Prostate gland (tissue), 2 donors: ENCODE measurements around the gene QRFP.
A peak's percentile ranks its signal among the peaks of the same experiment; 100 is the strongest.

ENCODE experiments used
- CTCF ChIP-seq, 4 experiments: fragments of 200-600 bp in 2 of 4; fragments of 450-650 bp in 2 of 4; sonication (generic) in 2 of 4; IDR thresholded peaks; 1 replicate in 3 of 4; 2 replicates in 1 of 4; pipeline ENCODE4 v1.5.1; 2016 to 2019; ENCODE audit warnings: antibody characterized with exemption in 4 of 4, mild to moderate bottlenecking in 2 of 4, moderate library complexity in 2 of 4
- POLR2AphosphoS5 ChIP-seq: sonication (generic); formaldehyde crosslinking; IDR thresholded peaks from one replicate; pipeline ENCODE4 v1.6.1; 2017; ENCODE audit warnings: antibody characterized with exemption

GRCh38 chr9:130872912-130873503 is 23.6 kb downstream of the QRFP start:
- peak; percentile 83 for TF ChIP-seq POLR2AphosphoS5
- TF ChIP-seq CTCF (IDR thresholded peaks at IDR 0.05) = no peak
